ENCODE measurements around the gene KIAA0232.

DNA sequence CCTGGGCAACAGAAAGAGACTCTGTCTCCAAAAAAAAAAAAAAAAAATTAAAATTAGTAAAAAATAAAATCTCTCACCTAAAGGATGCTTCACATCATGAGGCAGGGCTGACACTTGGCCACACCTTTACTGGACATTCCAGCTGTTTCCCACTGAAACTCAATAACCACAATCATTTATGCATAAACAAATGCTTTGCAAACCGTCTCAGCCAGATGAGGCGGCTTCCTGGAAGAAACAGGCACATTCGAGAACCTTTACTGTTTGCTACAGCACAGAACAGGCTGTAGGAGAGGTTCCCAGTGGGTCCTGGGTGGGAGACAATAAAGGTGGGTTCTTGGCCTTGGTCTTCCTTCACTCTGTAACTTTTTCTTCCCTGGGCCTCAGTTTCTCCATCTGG lies 116.2 kb downstream of the KIAA0232 start:
- TF ChIP-seq CTCF (IDR thresholded peaks at IDR 0.05) (no peak), POLR2A (IDR thresholded peaks at IDR 0.05) (no peak)
